Right lobe of liver (tissue), 4 donors: Measurements from ENCODE around the gene PLEKHG3.

Experiments used
- CTCF ChIP-seq, 4 donors: fragments of 200-600 bp in 3 of 4; fragments of 450-650 bp in 1 of 4; IDR thresholded peaks; one replicate each; pipeline versions ENCODE4 v1.5.1 to v1.8.0; 2016 to 2022; ENCODE audit warnings: antibody characterized with exemption in 4 of 4, mild to moderate bottlenecking in 2 of 4
- POLR2A ChIP-seq: fragments of 450-650 bp; IDR thresholded peaks from one replicate; pipeline ENCODE4 v1.6.1; 2017; ENCODE audit warnings: antibody characterized with exemption, mild to moderate bottlenecking
- donor health status: DM: no; HTN: no; CAD: no.
- donor health status: DM: no; HTN: no; CAD: no.
- donor health status: DM: no; HTN: yes; CAD: no.

GRCh38 chr14:64782196-64782595 lies 78.0 kb downstream of the PLEKHG3 start:
- TF ChIP-seq CTCF (IDR thresholded peaks at IDR 0.05) (no peak), POLR2A (no peak)
